ENCODE results near the gene SAMD4A.

The SAMD4A gene

GRCh38 chr14:54761835-54762234 lies 194.9 kb downstream of the SAMD4A start:
- no peak for DNase-seq (ENCODE audit: low read depth in 2 of 2)

GRCh38 chr14:54762296-54762695 lies 195.4 kb downstream of the SAMD4A start:
- no peak for DNase-seq (ENCODE audit: low read depth in 2 of 2)

GRCh38 chr14:54763761-54764160 lies 196.8 kb downstream of the SAMD4A start:
- DNase-seq (ENCODE audit: low read depth in 2 of 2): no peak

- DNase-seq (ENCODE audit: low read depth in 2 of 2): no peak
Observed at GRCh38 chr14:54766276-54767138, 199.6 kb downstream of the SAMD4A start.

- no peak for DNase-seq (ENCODE audit: low read depth in 2 of 2)
Observed at GRCh38 chr14:54767139-54767431, 200.2 kb downstream of the SAMD4A start.

- no peak for DNase-seq (ENCODE audit: low read depth in 2 of 2)
Observed at GRCh38 chr14:54767450-54767849, 200.5 kb downstream of the SAMD4A start.

- DNase-seq (ENCODE audit: low read depth in 2 of 2): no peak
Observed at GRCh38 chr14:54768501-54769129, 201.7 kb downstream of the SAMD4A start.

- DNase-seq (ENCODE audit: low read depth in 2 of 2): no peak
Observed at GRCh38 chr14:54769951-54770863, 203.3 kb downstream of the SAMD4A start.

GRCh38 chr14:54771411-54772027 lies 204.6 kb downstream of the SAMD4A start:
- no peak for DNase-seq (ENCODE audit: low read depth in 2 of 2)

- no peak for DNase-seq (ENCODE audit: low read depth in 2 of 2)
Observed at GRCh38 chr14:54772451-54772881, 205.5 kb downstream of the SAMD4A start.

GRCh38 chr14:54773171-54774006 lies 206.5 kb downstream of the SAMD4A start:
- DNase-seq (ENCODE audit: low read depth in 2 of 2): peak; percentile 72 to 79

GRCh38 chr14:54774824-54775223 lies 207.9 kb downstream of the SAMD4A start:
- DNase-seq (ENCODE audit: low read depth in 2 of 2): no peak

- no peak for DNase-seq (ENCODE audit: low read depth in 2 of 2)
Observed at GRCh38 chr14:54775486-54776140, 208.7 kb downstream of the SAMD4A start.

GRCh38 chr14:54776361-54777001 lies 209.6 kb downstream of the SAMD4A start:
- peak; percentile 74 to 79 for DNase-seq (ENCODE audit: low read depth in 2 of 2)

- DNase-seq (ENCODE audit: low read depth in 2 of 2): no peak
Observed at GRCh38 chr14:54777395-54777794, 210.5 kb downstream of the SAMD4A start.

GRCh38 chr14:54778618-54779345 lies 211.9 kb downstream of the SAMD4A start:
- no peak for DNase-seq (ENCODE audit: low read depth in 2 of 2)

- no peak for DNase-seq (ENCODE audit: low read depth in 2 of 2)
Observed at GRCh38 chr14:54781080-54781479, 214.2 kb downstream of the SAMD4A start.

- no peak for DNase-seq (ENCODE audit: low read depth in 2 of 2)
Observed at GRCh38 chr14:54781961-54782750, 215.2 kb downstream of the SAMD4A start.
